Keratinocyte (primary cell): ENCODE measurements around the gene ULK4.

Experiments
- EZH2 ChIP-seq: IDR thresholded peaks from one replicate; pipeline ENCODE4 v1.6.1; 2012; ENCODE audit warnings: inconsistent platforms, mild to moderate bottlenecking, low read length, moderate library complexity
- TF ChIP-seq, protein P1 (sequence below), 3 experiments: IDR thresholded peaks in 1 of 3; conservative IDR thresholded peaks in 1 of 3; optimal IDR thresholded peaks in 1 of 3; 2 replicates in 2 of 3; 3 replicates in 1 of 3; pipeline versions ENCODE3 to v1.5.1; 2011; ENCODE audit warnings: low read length in 3 of 3, mild to moderate bottlenecking in 3 of 3, moderate library complexity in 2 of 3, control low read depth in 1 of 3, inconsistent platforms in 1 of 3; ENCODE audit not compliant: insufficient read depth in 2 of 3; ENCODE audit errors: extremely low read depth in 1 of 3

DNA sequence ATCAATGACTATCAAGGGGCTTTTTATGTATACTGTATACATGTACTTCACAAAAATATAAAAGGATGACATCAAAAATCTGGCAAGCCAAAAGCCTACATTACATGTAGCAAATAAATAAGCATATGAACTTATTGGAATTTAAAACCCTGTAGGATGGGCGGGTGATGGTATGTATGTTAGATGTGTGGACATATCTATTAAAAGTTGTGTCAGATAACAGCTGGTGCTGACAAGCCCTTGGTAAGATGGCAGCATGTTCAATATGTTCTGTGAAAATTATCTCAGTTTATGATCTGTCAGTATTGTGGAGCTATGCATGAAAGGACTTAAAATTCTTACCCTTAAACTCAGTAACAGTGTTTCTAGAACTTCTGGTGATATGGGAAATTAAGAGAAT is 742.5 kb downstream of the ULK4 start:
- TF ChIP-seq, protein P1, sequence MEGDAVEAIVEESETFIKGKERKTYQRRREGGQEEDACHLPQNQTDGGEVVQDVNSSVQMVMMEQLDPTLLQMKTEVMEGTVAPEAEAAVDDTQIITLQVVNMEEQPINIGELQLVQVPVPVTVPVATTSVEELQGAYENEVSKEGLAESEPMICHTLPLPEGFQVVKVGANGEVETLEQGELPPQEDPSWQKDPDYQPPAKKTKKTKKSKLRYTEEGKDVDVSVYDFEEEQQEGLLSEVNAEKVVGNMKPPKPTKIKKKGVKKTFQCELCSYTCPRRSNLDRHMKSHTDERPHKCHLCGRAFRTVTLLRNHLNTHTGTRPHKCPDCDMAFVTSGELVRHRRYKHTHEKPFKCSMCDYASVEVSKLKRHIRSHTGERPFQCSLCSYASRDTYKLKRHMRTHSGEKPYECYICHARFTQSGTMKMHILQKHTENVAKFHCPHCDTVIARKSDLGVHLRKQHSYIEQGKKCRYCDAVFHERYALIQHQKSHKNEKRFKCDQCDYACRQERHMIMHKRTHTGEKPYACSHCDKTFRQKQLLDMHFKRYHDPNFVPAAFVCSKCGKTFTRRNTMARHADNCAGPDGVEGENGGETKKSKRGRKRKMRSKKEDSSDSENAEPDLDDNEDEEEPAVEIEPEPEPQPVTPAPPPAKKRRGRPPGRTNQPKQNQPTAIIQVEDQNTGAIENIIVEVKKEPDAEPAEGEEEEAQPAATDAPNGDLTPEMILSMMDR (optimal IDR thresholded peaks at IDR 0.05 in 1 of 3, IDR thresholded peaks at IDR 0.05 in 1 of 3, conservative IDR thresholded peaks at IDR 0.05 in 1 of 3; ENCODE audit: extremely low read depth in 1 of 3, insufficient read depth in 2 of 3, low read length in 3 of 3) = no peak
- no peak for TF ChIP-seq EZH2
